ENCODE results near the gene CTNNBL1.

DNA sequence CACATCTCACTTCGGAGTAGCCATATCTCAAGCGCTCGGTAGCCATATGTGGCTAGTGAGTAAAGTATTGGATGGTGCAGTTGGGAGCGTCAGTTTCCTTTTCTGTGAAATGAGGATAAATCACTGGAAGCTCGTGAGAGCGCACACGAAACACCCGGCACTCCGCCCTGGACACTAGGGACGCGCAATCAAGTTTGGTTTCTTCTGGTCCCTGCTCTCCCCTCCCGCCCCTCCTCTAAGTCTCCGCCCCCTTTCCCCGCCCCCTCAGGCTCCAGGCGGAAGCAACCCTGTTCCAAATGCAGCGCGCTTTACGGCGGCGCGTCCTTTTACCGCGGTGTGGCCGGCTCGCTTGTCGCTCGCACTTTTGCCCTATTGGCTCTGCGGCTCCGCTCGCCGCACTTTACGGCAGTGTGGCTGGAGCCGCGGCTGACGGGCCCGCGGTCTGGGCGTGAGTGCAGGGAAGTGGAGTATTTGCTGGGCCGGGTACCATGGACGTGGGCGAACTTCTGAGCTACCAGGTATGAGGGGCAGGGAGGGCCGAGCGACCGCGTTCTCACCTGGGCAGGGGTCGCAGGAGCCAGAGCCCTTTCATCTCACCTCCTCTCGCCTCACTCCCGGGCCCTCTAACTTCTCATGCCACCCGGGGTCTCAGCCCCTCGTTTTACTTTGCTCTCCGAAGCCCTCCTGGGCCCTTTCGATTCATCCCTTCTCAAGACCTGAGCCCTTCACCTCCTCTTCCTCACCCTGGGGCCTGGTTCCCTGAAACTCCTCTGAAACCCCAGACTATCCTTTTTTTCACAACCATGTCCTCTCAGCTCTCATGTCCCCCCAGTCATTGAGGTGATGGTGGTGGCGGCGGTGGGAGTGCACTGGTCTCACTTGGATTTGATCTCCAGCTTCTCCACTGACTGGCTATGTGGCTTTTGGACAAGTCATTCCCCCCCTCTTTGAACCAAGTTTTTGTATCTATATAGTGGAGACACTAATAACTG lies at the start of gene CTNNBL1:
- TF ChIP-seq, protein P1, sequence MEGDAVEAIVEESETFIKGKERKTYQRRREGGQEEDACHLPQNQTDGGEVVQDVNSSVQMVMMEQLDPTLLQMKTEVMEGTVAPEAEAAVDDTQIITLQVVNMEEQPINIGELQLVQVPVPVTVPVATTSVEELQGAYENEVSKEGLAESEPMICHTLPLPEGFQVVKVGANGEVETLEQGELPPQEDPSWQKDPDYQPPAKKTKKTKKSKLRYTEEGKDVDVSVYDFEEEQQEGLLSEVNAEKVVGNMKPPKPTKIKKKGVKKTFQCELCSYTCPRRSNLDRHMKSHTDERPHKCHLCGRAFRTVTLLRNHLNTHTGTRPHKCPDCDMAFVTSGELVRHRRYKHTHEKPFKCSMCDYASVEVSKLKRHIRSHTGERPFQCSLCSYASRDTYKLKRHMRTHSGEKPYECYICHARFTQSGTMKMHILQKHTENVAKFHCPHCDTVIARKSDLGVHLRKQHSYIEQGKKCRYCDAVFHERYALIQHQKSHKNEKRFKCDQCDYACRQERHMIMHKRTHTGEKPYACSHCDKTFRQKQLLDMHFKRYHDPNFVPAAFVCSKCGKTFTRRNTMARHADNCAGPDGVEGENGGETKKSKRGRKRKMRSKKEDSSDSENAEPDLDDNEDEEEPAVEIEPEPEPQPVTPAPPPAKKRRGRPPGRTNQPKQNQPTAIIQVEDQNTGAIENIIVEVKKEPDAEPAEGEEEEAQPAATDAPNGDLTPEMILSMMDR (IDR thresholded peaks at IDR 0.05), result peak in 2 of 5 experiments; percentile 7 to 50
- peak in 1 of 2 donors; percentile 55 for TF ChIP-seq POLR2A (IDR thresholded peaks at IDR 0.05)
